NCI-H510A treated with DMSO at 0.1 percent for 48 hours (cell line): ENCODE results near the gene LHX4.
A peak's percentile ranks its signal among the peaks of the same experiment; 100 is the strongest.

Experiments
- DNase-seq: peaks from one replicate; lab custom pipeline; 2025; lab: John Stamatoyannopoulos, UW

Gene LHX4

DNA sequence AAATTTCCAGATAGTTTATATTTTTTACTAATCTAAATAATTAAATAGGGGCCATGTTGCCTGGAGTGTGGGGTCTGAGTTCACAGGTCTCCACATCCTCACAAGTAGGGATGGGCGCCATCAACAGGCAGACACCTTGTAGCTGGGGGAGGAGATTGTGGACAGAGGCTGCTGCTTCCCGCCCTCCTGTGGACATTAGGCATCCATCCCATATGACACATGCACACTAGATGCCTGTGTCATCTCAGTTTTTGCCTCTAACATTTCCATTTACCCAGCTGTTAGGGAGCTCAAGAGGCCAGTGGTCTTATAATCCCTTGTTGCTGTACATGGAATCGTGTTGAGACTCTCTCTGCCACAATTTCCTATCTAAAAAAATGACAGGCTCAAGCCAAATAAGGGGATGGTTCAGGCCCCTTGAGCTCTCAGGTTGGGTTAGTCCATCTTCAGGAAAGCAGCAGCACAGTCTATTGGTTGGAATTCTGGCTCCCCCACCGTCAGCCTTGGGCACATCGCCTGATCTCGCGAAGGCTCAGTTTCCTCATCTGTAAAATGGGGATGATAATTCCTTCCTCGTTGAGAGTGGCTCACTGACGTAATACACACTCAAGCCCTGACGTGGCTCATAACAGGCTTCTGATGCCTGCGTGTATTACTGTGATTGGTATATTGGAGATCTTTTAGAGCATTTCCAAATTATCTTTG, 13.6 kb downstream of the LHX4 start:
- DNase-seq: no peak

DNA sequence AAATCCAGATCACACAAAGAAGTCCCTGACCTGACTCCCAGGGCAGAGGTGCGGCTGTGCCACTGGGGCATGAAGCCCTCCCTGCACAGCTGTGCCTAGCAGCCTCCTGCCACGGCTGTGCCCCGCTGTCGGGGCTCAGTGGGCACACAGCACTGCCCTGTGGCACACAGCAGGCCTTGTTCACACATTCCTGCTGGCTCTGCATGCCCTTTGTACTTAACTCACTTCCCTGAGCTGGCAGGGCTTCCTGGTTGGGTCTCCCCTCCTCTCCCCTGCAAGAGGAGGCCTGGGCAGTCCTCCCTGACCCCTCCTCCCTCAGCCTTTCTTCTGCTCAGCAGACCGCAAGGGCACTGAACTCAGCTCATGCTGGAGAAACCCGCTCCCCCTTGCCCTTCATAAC, 14.8 kb downstream of the LHX4 start:
- no peak for DNase-seq

DNA sequence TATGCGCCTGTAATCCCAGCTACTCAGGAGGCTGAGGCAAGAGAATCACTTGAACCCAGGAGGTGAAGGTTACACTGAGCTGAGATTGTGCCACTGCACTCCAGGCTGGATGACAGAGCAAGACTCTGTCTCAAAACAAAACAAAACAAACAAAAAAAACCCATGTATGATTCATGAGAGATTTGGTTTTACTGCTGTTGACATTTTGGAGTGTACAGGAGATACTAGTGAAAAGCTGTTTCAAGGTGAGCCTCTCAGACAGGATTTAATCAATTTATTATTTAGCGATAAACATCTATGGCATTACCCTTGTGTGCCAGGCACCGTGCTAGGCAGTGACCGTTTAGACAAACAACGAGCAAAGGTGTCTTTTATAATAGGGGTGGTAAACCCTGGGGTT, 16.5 kb downstream of the LHX4 start:
- DNase-seq: no peak

DNA sequence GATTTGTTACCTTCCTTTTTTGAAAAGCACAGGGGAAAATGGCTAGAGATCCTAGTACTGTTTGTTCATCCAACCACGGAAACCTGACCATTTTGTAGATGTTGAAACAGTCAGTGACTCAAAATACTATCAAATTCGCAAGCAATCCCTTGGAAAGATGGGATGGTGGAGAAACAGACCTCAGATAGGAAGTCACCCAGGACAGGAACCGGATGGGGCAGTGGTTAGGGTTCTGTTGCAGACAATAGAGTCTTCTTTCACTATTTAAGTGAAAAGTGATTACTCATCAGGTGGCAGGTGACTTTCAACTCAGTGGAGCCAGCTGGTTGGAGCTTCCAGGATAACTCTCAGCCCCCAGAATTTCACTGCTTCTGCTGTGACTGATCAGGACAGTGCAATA, 17.0 kb downstream of the LHX4 start:
- DNase-seq: no peak

DNA sequence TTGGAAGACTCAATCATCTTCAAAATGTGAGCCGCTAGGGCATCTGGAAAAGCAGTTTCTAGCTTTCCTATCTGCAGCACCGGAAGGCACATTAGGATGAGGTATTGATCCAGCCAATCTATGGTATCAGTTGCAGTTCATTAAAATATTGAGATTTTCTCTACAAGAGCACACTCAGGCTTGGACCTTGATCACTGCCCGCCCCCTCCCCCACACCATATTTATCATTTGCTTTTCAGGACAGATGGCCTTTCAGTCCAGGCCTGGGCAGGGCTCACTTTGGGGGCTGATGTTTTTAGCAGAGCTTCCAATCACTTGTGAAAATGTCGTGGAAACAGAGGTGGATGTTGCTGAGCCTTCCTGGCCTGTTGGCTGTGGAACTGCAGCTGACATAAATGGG, 17.5 kb downstream of the LHX4 start:
- no peak for DNase-seq

DNA sequence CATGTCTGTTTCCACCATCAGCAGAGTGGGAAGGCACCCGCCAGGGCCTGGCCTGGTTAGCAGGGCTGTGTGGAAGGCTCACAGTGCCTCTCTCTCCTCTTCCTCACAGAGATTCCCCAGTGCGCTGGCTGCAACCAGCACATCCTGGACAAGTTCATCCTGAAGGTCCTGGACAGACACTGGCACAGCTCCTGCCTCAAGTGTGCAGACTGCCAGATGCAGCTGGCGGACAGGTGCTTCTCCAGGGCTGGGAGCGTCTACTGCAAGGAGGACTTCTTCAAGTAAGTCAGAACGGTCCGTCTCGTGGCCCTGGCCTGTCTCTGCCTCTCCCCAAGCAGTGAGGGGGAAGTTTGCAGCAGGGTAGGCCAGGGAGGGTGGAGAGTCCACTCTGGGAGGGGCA, 18.1 kb downstream of the LHX4 start:
- peak; percentile 8 for DNase-seq

DNA sequence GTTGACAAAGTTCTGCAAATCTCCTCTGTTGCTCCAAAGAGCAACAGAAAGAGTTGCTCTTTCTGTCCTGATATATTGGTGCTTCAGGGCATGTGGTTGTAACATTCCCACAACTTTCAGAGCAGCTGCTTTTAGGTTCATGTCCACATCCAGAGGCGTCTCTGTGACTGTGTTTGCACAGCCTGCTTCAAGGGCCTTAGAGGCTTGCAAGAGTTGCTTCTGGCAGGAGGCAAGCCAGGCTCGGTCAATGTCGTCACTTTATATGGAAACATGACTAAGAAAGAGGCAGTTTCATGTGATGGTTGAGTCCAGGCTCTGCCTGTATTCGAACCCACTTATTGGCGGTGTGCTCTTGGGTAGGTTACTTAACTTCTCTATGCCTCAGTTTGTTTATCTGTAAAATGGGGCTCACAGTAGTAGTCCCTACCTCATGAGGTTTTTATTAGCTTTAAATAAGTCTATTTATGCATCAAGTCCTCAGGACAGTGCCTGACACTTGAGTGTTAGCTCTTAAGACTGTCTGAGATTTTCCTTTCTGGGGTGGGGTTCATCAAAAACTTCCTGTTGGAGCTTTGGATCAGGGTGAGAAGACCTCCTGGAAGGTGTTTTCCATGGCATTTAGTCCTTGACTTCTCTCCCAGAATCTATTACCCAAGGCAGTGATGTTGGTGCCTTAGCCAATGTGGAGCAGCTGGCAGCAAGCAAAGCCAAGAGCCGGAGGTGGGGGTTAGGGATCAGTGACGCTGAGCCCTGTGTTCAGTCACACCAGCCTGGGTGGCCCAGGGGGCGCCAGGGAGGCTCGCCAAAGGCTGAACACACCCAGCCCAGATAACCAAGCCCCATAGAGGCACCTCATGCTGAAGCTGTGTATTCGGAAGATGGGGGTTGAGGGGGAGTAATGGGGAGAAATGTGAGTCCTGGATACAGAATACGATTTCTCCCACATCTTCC, 18.9 kb downstream of the LHX4 start:
- peak; percentile 73 for DNase-seq

DNA sequence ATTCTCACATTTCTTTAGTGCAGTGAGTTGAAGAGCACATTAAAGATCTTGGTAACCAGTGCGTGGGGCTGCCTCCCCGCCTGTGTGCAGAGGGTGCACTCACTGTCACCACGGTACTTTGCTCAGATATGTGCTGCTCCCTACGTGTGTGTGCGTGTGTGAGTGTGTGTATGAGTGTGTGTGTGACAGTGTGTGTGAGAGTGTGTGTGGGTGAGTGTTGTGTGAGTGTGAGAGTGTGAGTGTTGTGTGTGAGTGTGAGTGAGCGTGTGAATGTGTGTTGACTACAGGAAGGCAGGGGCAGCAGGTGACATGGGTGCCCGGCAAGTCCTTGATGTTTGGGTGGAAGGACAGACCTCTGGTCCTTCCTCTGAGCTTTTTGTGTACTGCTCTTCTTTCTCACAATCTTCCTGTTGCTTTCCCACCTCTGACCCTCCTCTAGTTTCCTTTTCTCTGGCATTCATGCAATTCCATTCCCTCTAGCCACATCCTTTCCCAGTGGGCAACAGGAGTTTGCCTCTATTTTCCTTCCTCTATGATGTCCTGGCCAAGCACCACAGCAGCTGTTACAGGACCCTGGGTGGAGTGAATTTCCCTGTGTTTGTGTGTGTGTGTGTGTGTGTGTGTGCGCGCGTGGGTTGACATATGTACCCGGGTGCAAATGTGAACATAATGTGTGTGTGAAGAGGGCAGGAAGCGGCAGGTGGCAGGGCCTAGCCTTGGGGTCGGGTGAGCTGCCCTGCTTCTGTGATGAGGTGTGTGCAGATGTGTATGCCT, 19.8 kb downstream of the LHX4 start:
- DNase-seq: no peak

DNA sequence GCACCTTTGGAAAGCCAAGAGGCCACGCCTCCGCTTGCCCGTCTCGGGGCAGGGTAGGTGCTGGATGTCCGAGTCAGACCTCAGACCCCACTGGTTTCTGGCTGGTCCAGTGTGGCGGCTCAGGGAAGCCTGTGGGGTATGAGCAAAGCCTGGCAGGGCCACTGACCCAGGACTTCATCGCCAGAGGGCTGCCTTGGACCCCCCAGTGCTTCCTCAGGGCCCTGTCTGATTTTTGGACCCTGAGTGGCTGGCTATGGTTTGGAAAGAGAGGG, 20.4 kb downstream of the LHX4 start:
- no peak for DNase-seq

DNA sequence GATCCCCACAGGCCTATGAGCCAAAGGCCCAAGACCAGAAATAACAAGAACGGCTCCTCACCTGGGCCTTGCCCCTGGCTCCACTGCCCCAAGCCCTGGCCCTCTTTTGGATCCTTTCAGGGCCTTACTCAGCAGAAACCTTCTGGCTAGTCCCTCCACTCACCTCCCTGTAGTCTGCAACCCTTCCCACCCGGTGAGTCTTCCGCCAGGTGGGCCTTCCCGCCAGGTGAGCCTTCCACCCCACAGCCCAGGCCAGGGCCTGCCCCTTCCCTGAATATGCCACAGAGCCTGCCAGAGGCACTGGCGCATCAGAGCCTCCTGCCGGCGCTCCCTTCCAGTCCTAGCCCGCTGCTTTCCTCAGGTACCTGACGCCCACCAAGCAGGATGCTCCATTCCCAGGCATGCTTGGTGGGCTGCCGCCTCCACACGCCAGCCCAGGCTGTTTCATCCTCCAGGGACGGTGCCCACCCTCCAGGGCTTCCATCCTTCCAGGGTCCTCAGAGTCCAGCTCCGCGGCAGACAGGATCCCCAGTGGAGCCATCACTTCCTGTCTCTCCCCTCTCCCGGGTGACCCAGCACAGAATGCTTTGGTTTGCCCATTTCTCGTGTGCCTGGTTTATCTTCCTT, 20.9 kb downstream of the LHX4 start:
- DNase-seq: no peak

DNA sequence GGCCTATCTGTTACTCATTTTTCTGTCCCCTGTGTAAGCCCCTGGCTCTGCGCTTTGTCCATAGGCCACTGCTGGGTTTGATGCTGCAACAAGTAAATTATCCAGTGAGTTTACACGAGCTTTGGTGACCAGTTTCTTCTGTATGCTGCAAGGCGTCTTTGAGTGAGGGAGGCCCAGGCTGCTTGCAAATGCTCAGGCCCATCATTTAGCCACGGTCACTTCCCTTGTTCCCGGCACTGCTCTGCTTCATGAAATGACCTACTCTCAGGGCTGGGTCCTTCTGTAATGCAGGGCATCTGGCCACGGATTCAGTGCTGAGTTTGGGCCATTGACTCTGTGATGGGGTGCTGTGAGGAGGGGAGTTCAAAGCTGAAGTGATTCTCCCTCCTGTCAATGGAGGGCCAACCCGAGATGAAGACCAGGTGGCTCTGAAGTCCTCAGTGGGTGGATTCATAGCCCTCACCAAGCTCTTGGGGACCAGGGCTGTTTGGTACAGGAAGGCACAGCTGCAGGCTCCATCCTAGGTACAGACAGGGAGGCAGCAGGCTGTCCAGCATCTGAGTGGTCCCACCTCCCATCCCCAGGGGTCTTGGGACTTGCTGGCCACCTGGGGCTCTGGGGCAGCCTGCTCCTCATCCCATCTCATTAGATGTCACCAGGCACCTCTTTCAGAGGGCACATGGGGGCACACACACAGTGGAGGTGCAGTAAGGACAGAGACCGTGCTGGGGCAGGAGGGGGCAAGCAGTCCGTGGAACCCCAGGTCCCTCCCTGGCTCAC, 21.7 kb downstream of the LHX4 start:
- no peak for DNase-seq

DNA sequence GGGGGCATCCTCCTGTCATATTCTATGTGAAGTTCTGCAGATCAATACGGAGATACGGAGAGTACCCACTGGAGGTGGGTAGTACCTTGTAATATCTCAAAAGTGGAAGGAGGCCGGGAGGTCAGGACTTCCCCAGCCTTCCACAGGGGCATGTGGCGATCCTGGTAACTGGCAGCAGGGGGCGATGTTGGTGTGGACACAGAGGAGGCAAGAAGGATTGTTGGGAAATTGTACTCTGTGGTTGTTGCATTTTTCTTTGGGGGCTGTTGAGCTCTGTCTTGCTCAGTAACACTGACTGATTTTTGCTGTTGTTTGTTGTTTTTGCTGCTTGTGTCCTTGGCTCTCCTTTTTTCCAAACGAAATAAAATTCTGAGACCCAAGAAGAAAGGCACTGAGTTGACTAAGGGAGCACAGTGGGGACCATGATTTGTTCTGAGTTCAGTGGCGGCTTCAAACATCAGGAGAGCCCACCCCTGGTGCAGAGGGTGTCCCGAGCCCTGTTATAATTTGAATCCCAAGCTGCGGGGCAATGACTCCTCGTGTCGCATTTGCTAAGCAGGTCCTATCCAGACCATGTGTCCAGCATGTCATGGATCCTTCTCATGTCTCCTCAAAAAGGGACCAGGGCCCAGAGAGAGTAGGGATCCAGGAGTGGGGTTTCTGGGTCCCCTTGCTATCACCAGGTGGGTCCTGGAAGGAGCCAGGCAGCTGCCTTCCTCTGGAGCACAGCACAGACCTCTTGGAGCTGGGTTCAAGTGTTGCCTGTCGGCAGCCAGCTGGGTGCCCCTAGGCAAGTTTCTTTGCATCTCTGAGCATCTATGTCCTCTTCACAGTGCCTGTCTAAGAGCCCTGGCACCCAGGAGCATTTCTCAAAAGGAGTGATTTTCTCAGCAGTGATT, 22.8 kb downstream of the LHX4 start:
- peak; percentile 75 for DNase-seq

DNA sequence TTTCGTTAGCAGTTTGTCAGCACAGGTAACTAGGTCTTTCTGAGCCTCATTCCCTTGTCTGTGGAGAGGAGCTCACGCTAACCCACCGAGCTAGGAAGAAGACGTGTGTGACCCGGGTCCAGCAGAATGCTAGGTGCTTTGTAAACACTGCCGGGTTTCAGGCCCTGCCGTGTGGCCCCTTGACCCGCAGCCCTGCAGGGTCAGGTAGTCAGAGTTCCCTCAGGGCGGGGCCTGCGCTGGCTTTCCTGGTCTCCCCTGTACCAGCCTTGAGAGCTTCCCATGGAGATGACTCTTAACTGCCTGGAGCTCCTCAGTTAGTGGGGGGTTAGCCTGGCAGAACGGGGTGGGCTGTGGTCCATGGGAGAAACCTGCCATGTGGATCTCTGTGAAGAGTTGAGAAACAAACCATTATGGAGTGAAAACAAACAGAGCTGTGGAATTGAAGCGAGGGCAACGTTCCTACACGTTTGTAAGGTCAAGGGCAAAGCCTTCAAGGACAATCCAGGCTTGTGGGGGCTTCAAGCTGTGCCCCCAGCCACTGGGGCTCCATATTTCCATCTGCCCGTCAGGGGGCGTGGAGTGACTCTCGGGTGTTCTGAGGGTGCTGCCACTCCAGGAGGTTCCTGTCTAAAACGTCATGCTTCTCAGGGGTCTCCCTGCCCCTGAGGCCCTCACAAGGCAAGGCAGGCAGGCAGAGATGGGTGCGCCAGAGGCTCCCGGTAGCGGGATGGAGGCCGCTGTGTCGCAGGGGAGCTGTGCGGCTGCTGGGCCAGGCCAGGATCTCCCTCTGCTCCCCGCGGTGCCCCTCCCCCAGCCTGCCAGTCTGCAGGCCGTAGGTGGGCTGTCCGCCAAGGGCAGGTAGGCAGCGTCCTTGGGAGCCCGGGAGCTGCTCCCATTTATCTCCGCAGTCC, 23.8 kb downstream of the LHX4 start:
- no peak for DNase-seq

DNA sequence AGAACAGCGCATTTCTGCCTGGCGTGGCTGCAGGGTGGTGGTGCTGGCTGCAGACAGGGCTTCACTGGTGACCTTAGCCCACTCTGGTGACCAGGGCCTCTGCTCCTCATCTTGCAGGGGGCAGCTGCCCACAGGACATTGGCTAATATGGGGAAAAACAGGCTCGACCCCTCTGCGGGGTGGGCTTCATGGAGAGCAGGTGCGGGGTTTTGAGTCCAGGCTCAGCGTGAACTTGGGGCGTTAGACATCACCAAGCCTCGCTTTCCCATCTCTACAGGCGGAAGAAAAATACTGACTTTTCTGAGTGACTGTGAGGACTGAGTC, 24.4 kb downstream of the LHX4 start:
- DNase-seq: no peak

DNA sequence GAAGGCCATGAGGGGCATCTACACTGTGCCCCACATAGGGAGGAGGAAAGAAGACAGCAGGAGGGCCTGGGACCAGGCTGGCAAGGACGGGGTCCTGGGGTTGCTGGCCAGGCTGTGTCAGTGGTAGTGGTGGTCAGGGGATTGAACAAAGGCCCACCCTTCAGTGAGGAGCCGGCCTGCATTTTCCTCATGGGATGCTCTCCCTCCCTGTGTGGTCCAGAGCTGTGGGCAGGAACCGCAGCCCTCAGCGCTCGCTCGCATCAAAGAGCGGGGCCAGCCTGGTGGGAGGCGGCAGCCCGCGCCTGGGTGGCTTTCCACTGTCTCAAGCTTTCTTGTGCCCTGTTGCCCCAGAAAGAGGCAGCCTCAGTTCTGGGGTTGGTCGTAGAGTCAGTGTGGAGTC, 24.8 kb downstream of the LHX4 start:
- no peak for DNase-seq

DNA sequence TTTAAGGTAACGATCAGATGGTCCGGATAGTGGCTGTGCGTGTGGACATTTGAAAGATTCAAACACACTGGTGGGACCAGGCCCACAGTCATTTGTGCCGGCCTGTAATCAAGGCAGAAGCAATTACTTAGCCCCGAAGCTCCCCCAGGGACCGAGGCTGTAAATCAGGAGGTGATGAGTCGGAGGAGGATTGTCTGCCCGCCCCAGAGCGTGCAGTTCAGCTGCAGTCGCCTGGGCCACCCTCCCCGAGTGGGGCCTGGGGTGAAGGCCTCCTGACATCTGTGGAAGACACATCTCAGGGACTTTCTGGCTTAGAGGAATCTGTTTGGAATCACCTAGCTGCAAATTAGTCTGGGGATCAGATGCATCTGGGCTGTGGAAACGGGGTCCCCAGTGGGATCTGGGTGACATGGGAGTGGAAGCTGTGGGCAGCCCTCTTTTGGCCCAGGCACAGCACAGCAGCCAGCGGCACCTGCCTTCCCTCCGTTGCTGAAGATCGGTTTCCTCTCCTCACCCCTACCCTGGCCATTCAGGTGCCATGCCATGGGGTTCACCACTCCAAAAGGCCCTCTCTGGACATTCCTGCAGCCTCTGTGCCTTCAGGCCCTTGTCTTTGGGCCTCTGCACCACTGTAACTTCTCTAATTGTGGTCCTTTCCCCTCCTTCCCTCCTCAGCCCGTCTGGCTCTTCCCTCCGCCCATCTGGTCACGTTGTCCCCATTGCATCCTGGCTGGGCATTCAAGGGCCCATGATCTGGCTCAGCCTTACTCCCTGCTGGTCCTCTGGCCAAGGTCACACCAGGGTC, 25.7 kb downstream of the LHX4 start:
- no peak for DNase-seq

DNA sequence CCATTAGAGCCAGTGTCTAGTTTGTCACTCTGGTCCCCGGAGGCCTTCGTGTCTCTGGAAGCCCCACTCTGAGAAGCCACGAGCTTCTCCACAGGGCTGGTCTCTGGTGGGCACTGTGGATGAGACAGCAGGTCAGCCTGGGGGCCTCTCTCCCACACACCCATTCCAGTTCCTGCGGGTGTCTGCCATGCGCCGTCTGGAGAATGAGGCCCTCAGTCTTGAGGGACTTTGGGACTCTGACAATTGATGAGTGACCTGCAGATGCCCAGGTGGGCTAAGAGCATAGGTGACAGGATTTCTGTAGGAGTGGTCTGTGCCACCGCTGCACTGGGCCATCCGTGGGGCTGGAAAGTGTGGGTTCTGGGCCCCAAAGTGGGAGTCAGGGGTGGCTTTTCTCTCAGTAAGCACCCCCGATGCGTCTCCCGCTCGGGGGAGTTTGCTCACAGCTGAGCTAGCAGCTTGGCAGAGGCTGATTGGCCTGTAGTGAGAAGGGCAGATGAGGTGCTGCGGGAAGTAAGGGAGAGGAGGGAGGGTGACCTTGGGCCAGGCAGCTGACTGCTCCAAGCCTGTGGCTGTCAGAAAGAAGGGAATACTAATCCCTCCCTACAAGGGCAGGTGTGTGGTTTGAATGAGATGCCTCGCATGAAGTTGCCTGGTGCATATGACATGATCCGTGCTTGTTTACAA, 26.4 kb downstream of the LHX4 start:
- no peak for DNase-seq

DNA sequence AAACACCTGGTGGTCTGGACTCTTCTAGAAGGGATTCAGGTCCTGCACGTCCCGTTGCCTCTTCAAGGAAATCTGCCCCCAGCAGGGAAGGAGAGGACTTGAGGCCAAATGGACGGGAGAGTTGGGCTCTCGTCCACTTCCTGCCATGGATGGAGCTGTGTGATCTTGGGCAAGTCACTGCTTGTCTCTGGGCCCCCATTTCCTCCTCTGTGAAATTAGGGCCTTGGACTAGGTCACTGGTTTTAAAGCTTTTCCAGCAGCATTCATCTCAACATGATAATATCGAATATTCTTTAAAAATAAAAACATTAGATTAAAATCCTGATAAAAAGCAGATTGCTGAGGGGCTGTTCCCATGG, 26.9 kb downstream of the LHX4 start:
- no peak for DNase-seq
